Astrocyte (in vitro differentiated cells and primary cell): Measurements from ENCODE around the gene FSTL1. TPM values are rescaled to one million over a fixed set of nuclear protein-coding genes. Genes with fewer than 3 reads are reported as not detected.

Experiments used
- DNase-seq: peaks from one replicate; pipeline ENCODE4 v3.0.0-alpha.2; 2010; ENCODE audit warnings: low read depth
- FAIRE-seq: peaks from 2 replicates; lab custom pipeline; 2011; peaks lifted over from hg19 to GRCh38; lab: Jason Lieb, UNC
- H2AFZ ChIP-seq: 2 replicates; pipeline ENCODE4 v1.6.0; 2012; ENCODE audit warnings: low read depth, low read length, inconsistent platforms
- H3K27ac ChIP-seq: 2 replicates; pipeline ENCODE4 v1.5.1; 2011; ENCODE audit warnings: low read depth, low read length, inconsistent platforms
- H3K27me3 ChIP-seq: 2 replicates; pipeline ENCODE4 v1.6.0; 2011; ENCODE audit warnings: low read length, inconsistent platforms; ENCODE audit not compliant: insufficient read depth
- H3K36me3 ChIP-seq: 2 replicates; pipeline ENCODE4 v1.5.1; 2011; ENCODE audit warnings: low read length, inconsistent platforms; ENCODE audit not compliant: insufficient read depth
- H3K4me1 ChIP-seq: 2 replicates; pipeline ENCODE4 v1.5.1; 2011; ENCODE audit warnings: low read length, inconsistent platforms; ENCODE audit not compliant: insufficient read depth
- H3K4me2 ChIP-seq: 2 replicates; pipeline ENCODE4 v1.6.0; 2012; ENCODE audit warnings: low read length, inconsistent platforms
- H3K4me3 ChIP-seq: 2 replicates; pipeline ENCODE4 v1.5.1; 2011; ENCODE audit warnings: low read depth, mild to moderate bottlenecking, low read length, inconsistent platforms; ENCODE audit not compliant: insufficient read depth
- H3K79me2 ChIP-seq: 2 replicates; pipeline ENCODE4 v1.6.0; 2012; ENCODE audit warnings: mild to moderate bottlenecking, low read length, inconsistent platforms; ENCODE audit not compliant: insufficient read depth
- H3K9ac ChIP-seq: 2 replicates; pipeline ENCODE4 v1.6.0; 2012; ENCODE audit warnings: mild to moderate bottlenecking, low read length, inconsistent platforms
- H3K9me3 ChIP-seq: 2 replicates; pipeline ENCODE4 v1.5.1; 2012; ENCODE audit warnings: low read depth, mild to moderate bottlenecking, low read length, inconsistent platforms; ENCODE audit not compliant: insufficient read depth
- H4K20me1 ChIP-seq: 2 replicates; pipeline ENCODE4 v1.6.0; 2012; ENCODE audit warnings: low read length, inconsistent platforms; ENCODE audit not compliant: insufficient read depth
- H3K27ac Mint-ChIP-seq: one replicate; pipeline ENCODE4 v1.8.0; 2021; ENCODE audit warnings: mild to moderate bottlenecking, mixed read lengths; ENCODE audit not compliant: unreplicated experiment
- H3K27me3 Mint-ChIP-seq: one replicate; pipeline ENCODE4 v1.8.0; 2021; ENCODE audit warnings: low read depth, mixed read lengths; ENCODE audit not compliant: unreplicated experiment
- H3K36me3 Mint-ChIP-seq: one replicate; pipeline ENCODE4 v1.8.0; 2021; ENCODE audit warnings: low read depth, mixed read lengths; ENCODE audit not compliant: unreplicated experiment
- H3K4me1 Mint-ChIP-seq: one replicate; pipeline ENCODE4 v1.8.0; 2021; ENCODE audit warnings: low read depth, mixed read lengths; ENCODE audit not compliant: unreplicated experiment
- H3K4me3 Mint-ChIP-seq: one replicate; pipeline ENCODE4 v1.8.0; 2021; ENCODE audit warnings: mild to moderate bottlenecking, moderate library complexity, mixed read lengths; ENCODE audit not compliant: unreplicated experiment
- H3K9me3 Mint-ChIP-seq: one replicate; pipeline ENCODE4 v1.8.0; 2021; ENCODE audit warnings: mild to moderate bottlenecking, mixed read lengths; ENCODE audit not compliant: unreplicated experiment
- CTCF ChIP-seq: IDR thresholded peaks from 2 replicates; pipeline ENCODE4 v1.5.1; 2011; ENCODE audit warnings: low read depth, mild to moderate bottlenecking, inconsistent platforms, low read length, moderate library complexity; ENCODE audit not compliant: insufficient read depth
- EZH2 ChIP-seq: IDR thresholded peaks from 2 replicates; pipeline ENCODE4 v1.6.1; 2012; ENCODE audit warnings: mild to moderate bottlenecking, low read length, inconsistent platforms; ENCODE audit not compliant: insufficient read depth
- total RNA-seq: library from RNA; stranded (reverse); gene quantifications from 2 replicates; pipeline ENCODE4 v1.2.1, GENCODE V29; 2021

Gene FSTL1
- total RNA-seq, 1 donor from 2014 or later: 1,010 TPM

GRCh38 chr3:120436523-120437050 is 14.2 kb downstream of the FSTL1 start:
- peaks cover 86% of the 10 kb centered on the region for H3K4me1 Mint-ChIP-seq
- H3K79me2 ChIP-seq: peaks cover 96% of the 10 kb centered on the region
- no peak for DNase-seq

GRCh38 chr3:120435621-120436020 is 15.2 kb downstream of the FSTL1 start:
- H3K4me3 Mint-ChIP-seq: peak overlapping the region; percentile 55
- peaks cover 90% of the 10 kb centered on the region for H3K4me1 ChIP-seq
- peaks cover 84% of the 10 kb centered on the region for H3K4me1 Mint-ChIP-seq
- H3K9me3 ChIP-seq: no peaks in the 10 kb centered on the region
- H3K36me3 ChIP-seq: peaks cover 38% of the 10 kb centered on the region
- no peak overlapping the region for H2AFZ ChIP-seq
- H3K27me3 Mint-ChIP-seq: no peaks in the 10 kb centered on the region
- H3K9me3 Mint-ChIP-seq: no peaks in the 10 kb centered on the region
- peak; percentile 70 for DNase-seq
- H3K36me3 Mint-ChIP-seq: peaks cover 31% of the 10 kb centered on the region
- peaks cover 96% of the 10 kb centered on the region for H3K79me2 ChIP-seq
- H3K27me3 ChIP-seq: no peaks in the 10 kb centered on the region
- peak overlapping the region; percentile 74 for H3K4me2 ChIP-seq
- peak overlapping the region; percentile 90 for H3K27ac ChIP-seq
- peaks cover 47% of the 10 kb centered on the region for H4K20me1 ChIP-seq
- no peak overlapping the region for H3K4me3 ChIP-seq
- no peak for TF ChIP-seq CTCF
- no peak for TF ChIP-seq EZH2
- peak overlapping the region; percentile 83 for H3K27ac Mint-ChIP-seq
- peak; percentile 88 for FAIRE-seq
- H3K9ac ChIP-seq: peak overlapping the region; percentile 72

More at GRCh38 chr3:120436523-120437050, 14.2 kb downstream of the FSTL1 start:
- peak overlapping the region; percentile 72 for H3K9ac ChIP-seq
- peak overlapping the region; percentile 90 for H3K27ac ChIP-seq
- peaks cover 42% of the 10 kb centered on the region for H3K36me3 ChIP-seq
- no peak for TF ChIP-seq EZH2
- no peak for TF ChIP-seq CTCF
- peaks cover 26% of the 10 kb centered on the region for H3K36me3 Mint-ChIP-seq
- no peak for FAIRE-seq
- H3K4me1 ChIP-seq: peaks cover 88% of the 10 kb centered on the region
- no peaks in the 10 kb centered on the region for H3K9me3 Mint-ChIP-seq
- peaks cover 57% of the 10 kb centered on the region for H4K20me1 ChIP-seq
- no peak overlapping the region for H2AFZ ChIP-seq
- H3K4me3 ChIP-seq: no peak overlapping the region
- no peak overlapping the region for H3K4me3 Mint-ChIP-seq
- no peaks in the 10 kb centered on the region for H3K27me3 ChIP-seq
- no peaks in the 10 kb centered on the region for H3K9me3 ChIP-seq
- peak overlapping the region; percentile 74 for H3K4me2 ChIP-seq
- H3K27me3 Mint-ChIP-seq: no peaks in the 10 kb centered on the region
- H3K27ac Mint-ChIP-seq: peak overlapping the region; percentile 75

- H3K9me3 Mint-ChIP-seq: no peaks in the 10 kb centered on the region
- TF ChIP-seq CTCF: no peak
- TF ChIP-seq EZH2: no peak
- Histone ChIP-seq H2AFZ (no peak overlapping the region), H3K4me2 (peak overlapping the region; percentile 8), H3K27ac (peak overlapping the region; percentile 32), H3K36me3 (peaks cover 47% of the 10 kb centered on the region), H3K4me3 (no peak overlapping the region), H3K79me2 (peaks cover 100% of the 10 kb centered on the region), H4K20me1 (peaks cover 47% of the 10 kb centered on the region), H3K27me3 (no peaks in the 10 kb centered on the region), H3K4me1 (peaks cover 90% of the 10 kb centered on the region), H3K9ac (peak overlapping the region; percentile 19), H3K9me3 (no peaks in the 10 kb centered on the region)
- peak overlapping the region; percentile 55 for H3K4me3 Mint-ChIP-seq
- H3K27me3 Mint-ChIP-seq: no peaks in the 10 kb centered on the region
- peaks cover 85% of the 10 kb centered on the region for H3K4me1 Mint-ChIP-seq
- FAIRE-seq: no peak
- H3K27ac Mint-ChIP-seq: peak overlapping the region; percentile 72
- H3K36me3 Mint-ChIP-seq: peaks cover 32% of the 10 kb centered on the region
- DNase-seq: no peak
Measured at GRCh38 chr3:120433662-120434331, 17.0 kb downstream of the FSTL1 start.
